Measurements from ENCODE around the gene ZNF521.

Gene ZNF521

DNA sequence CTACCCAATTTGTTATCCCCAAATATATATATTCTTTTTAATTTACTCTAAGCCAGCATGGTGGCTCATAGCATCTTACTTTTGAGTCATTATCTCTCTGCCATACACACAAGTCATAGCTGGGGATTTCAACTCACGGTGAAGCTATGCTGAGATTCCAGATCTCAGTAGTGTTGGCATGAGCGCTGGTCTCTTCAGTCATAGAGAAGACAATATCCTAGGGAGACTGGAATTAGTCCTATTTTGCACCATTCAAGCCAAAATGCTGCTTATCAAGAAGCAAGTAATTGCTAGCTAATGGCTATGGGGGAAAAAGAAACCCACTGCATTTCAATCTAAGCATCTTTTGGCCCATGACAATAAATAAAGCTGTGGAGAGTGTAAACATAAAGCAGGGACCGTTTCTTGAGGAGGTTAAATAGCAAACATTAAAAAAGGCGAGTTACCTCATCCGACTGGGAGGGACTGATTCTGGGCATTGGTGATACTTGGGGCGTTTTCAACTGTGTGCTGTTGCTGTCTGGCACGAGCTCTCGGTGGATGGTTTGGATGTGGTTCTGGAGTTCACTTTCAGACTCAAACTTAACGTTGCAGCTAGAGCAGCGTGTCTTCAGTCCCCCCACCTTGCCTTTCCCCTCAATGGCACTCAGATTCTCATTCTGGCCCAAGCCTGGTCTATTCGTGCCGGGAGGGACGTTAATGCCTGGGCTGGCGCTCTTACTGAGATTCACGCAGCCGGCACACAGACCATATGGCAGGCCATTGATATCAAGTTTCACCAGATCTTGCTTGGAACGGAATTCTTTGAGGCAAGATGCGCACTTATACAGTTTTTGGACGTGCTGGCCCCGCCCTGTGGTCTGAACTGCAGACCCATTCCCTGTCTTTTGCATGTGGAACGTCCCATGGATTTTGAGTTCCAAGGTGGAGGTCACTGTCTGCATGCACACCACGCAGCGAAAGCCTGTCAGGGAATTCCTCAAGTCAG lies 127.8 kb downstream of the ZNF521 start:
- no peak for DNase-seq

DNA sequence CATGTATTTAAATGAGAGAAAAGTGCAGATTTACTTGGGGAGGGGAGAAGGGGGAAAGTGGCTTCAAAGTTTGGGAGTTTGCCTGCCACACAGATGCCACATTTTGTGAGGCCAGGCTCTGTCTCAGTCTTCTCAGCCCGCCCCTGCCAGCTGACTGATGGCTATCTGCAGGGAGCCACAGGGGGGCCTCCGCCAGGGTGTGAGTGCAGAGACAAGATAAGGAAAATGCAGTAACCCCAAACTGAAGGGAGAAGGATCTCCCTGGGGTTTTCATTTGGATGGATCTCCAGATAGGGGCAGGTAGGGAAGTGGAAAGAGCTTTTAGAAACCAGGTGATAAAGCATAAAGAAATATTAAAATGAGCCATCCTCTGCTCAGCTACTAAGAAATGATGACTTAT lies 128.8 kb downstream of the ZNF521 start:
- no peak for DNase-seq

DNA sequence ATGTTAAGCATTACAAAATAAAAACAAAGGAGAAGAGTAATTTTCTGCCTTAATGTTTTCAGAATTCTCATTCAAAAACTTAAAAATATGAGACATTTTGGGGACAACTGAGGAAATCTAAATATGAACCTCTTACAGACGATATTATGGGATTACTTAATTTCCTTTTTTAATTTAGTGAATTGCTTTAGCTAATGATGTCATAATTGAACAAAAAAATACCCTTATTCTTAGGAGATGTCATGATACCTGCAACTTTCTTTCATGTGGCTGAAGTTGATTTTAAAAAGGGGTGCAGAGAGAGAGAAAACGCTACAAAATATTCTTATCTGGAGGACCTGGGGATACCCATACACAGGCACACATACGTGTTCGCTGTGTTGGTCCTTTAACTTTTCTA lies 129.3 kb downstream of the ZNF521 start:
- DNase-seq = no peak

DNA sequence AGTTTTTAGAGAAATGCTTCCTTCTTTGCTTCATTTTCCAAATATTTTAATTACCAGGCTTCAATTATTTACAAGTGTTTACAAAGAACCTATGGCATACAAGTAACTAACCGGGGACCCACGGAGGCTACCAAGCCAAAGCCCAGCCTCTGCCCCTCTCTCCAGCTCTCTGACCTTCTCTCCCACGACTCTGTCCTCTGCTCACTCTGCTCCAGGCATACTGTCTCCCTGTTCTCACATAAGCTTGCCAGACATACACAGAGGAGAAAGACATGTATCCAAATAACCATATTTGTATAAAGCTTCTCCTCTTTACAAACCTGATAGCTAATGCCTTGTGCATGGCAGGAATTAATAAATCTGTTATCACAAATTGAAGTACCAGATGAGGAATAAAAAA lies 141.3 kb downstream of the ZNF521 start:
- DNase-seq = no peak

DNA sequence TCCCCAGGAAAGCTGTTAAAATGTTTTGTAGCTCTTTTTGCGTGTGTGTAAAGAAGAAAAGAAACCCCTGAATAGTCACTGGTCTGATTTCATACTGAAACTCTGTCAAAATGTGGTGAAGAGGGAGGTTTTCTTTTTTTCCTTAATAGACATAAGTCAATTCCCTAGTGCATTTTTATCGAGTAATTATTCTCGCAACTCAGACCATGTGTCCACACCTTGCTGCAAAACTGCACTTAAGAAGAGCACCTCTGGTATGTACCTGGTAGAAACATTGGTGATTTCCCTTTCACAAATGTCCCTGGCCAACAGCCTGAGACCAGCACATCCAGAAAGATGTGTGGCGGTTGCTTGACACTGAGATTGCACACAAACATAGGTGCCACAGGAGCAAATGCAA lies 159.9 kb downstream of the ZNF521 start:
- no peak for DNase-seq

DNA sequence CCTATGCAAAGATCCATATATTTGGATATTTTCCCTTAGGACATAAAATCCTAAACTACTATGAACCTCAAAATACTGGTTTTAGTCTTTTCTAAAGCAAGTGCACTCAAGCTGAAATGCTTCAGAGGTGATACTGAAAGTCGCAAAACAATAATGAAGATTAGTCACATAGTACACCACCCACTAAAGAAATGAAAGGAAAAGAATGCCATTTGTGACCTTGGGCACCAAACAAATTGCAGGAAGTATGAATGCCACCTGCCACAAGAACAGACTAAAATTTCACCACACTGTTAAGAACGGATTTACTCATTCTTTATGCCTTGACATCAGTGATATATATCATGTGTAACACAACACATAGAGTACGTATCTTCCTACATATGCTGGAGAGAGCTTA lies 161.5 kb downstream of the ZNF521 start:
- DNase-seq = no peak

DNA sequence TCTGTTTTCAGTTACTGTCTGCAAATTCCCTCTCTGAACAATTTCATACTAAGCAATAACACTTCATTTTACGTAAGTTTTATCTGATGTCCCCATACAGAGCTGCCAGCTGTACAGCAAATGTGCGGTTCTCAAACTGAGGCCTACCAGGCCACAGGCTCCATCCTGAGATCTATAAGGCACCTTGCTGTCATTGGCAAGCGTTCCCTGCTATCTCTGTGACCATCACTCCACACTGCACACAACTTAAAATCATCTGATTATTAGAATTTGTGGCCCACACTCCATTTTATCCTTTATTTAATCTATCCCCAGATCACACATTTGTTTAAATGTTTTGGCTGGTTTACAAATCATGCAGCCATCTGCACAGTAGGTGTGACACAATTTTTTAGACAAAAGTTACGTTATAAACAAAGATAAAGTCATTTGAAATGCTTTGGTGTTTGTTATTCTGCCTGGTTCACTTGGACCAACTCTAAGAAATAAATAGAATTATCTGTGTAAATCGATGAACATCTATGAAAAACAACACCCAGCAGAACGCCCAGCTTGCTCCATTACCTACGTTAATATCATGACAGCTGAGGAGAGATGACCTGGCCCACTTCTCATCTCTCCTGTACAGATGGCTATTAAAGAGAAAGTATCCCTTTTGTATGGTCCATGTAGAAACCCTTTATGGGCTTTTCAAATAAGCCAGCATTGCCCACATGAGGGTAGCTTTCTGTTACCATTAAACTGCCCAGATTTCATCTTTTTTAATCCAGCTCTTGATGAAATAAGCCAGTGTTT lies 162.4 kb downstream of the ZNF521 start:
- DNase-seq = no peak

DNA sequence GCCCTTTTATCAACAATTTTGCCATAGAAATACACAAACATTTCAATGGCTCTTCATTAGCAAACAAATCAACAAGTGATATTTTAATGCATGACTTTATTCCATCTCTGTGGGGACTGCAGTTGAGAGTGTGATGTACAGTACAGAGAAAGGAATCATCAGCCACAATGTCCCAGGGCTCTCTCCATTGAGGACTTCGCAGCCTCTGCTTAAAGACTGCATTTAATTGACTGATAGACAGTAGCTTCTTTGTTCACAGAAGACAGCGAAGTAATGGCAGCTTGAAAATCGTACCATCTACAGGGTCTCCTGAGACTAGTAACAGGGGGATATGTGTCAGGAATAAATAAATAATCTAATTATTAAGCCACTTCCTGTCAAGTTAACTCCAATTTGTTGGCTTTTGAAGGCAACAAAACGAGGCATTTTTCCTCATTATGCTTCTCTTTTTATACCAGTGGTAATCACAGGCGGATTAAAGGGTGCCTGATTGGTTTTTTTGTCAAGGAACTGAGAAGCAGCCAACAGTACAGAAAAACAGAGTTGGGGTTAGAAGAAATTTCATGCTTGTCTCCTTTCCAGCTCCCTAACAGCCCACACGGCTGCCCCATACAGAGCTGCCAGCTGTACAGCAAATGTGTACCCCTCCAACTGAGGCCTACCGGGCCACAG lies 164.3 kb downstream of the ZNF521 start:
- DNase-seq = no peak

DNA sequence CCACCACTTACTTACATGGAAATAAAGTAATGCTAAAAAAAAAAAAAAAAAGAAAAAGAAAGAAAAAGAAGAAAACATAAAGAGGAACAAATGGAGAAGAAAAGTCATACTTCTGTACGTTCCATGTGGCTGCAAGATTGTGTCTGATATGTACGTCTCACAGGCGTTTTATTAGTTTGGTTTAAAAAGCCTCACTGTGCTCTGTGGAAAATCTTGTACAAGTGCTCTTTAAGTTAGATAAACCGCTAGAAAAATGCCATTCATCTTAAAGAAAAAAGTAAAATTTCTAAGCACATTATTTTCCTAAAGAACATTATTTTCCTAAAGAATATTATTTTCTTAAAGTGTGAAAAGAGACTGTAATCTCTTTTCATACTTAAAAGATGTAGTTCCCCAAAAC lies 165.1 kb downstream of the ZNF521 start:
- no peak for DNase-seq

DNA sequence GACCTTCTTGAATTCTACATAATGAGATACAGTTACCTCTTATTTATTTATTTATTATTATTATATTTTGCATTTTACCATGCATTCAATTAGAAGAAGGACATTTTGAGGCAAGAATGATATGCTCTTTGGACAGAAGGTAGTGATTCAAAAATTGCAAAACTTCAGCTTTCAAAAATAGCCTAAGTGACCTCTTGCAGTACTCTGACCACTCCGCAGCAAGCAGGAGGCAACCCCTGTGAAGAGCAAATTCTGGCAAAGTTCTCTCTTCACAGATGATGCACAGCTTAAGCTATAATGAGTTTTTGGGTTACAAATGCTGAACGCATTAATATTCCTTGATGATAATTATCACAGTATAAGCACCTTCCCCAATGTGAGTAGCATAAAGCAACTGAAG lies 170.0 kb downstream of the ZNF521 start:
- DNase-seq = no peak

DNA sequence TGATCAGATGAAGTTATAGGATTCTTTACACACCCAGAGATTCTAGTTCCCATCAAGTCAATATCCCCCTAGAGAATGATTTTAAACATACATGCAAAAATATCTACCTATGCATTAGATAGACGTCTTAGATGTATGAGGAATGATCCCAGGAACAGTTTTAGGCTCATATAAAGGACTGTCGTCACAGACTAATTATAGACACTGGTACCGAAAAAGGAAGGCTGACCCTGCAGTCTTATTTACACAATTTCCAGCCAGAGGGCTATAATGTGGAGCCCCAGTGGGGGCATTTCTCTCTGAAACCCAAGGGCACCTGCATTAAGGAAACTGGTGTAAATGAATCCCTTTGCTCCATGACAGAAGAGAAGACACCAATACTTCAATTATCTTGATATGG lies 170.4 kb downstream of the ZNF521 start:
- DNase-seq = no peak

DNA sequence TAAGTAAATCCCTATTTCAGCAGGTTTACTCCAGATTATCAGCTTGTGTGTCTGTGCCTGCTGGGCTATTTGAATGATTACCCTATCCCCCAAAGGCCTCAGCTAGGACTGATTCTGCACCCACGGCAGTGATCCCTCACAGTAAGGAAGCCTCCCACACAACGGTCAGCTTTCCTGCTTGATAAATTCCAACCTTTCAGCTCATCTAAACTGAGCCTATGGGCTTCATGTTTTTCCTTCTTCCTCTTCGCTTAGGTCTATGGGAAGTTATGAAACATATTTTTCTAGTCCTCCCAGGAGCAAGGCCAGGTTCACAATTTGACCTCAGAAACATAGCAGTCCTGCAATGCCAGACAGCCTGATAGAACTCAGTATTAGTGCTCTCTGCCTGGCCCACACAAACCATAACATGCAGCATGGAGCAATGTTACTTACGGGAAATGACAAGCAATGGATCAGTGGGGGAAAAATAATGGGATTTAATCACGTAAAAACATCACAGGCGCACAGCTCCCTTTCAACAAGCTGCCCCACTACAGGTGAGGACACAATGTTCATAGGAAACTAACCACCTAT lies 170.9 kb downstream of the ZNF521 start:
- DNase-seq = no peak

DNA sequence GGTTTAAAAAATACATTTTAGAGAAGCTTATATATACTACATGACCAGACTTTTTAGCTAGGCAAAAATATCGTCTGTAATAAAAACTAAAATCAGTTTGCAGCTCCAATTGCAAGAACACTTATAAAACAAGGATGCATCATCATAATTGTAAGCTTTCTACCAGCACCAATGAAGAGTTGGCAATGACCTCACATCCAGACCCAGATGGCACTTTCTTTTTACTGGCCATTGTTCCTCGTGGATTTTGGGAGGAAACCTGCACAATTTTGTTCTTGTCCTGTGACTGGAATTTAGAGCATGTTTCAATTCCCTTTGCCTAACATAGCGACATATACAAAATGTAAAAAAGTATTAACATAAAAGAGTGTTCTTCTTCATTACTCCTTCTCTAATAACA lies 174.3 kb downstream of the ZNF521 start:
- DNase-seq = no peak

DNA sequence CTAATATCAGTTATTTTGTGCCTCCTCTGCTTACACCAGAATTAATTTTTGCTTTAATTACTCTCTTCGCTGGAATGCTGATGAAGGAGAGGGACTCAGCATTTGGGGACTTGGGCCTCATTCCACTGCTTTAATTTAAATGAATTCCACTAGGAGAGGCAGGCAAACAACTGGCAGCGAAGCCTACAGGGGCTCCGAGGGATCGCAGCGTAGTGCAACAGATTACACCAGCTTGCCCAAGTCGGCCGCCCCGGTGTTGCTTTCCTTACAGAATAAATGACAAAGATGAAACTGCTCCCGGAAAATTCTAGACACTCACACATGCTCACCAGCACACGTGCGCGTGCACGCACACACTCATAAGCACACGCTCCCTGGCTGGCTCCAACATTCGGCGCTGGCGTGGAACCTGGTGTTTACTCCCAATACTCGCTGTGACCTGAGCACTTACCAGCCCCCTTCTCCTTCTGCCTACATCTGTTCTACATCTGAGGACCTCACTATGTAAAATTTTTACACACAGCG lies 175.4 kb downstream of the ZNF521 start:
- DNase-seq = no peak

DNA sequence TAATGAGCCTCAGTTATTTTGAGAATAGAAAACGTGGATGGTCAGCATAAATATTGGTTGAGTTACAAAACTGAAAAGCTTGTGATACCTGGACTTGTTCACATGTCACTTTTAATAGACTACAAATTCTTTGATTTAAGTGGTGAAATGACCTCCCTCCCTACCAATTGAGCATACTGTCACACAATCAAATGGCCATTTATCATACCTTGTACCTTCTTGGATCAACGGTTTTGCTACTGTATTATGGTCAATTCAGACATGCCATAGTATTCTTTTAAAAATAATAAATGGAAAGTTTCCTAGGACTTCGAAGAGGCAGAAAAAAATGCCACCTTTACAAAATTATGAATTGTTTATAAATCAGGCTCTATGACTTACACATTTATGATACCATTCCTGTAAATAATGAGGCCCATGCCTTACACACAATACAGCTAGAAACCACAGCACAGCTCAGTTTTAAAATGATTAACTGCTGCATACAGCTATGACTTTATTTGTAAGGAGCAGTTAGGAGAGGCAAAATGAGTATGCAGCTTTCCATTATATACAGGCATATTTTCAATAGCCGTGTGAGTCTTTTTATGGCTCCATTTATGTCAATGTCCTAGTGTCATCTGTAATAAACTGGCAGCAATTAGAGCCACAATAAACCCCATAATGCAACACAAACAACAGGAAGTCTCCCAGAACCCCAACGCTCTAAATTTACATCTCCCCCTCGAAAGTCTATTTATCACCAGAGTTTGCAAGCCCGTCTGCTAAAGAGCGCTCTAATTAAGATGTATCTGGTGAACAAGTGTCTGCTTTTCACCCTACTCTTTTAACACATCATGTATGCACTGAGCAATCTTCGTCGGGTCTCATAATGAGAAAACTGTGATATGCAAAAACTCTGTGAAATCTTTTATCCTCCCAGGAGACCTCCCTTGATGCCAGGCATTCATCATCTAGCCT lies 176.1 kb downstream of the ZNF521 start:
- peak; percentile 62 for DNase-seq

DNA sequence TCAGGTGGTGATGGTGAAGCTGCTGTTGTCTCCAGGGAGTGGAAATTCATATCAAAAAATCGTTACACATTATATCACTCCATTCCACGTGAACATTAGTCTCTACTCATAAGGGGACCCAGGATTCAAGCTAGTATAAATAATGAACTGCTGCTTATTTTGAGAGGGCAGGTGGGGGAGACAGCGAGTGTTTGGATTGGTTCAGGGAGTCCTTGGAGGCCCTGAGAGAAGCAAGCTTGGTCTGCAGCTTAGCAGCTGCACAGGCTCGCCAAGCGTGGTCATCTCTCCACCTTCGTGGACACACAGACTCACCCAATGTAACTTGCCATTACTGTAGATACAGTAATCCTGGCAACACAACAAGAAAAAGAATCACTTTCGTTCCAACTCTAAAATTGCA lies 177.6 kb downstream of the ZNF521 start:
- peak; percentile 12 for DNase-seq

DNA sequence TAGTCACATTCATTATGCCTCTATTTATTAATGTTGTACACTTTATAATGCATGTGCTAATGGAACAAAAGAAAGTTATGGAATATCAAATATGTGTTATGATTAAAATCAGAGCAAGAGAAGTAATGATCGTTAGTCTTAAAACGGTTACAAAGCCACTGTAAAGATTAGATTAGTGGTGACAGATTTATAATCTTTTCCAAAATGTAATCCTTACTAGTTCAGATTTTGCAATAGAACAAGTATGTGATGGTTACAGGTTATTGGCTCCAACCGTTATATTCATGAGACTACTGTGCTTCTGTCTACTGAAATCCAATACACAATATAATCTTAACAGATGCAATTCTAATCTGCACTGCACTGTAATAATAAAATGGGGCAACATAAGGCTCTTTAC lies 180.6 kb downstream of the ZNF521 start:
- DNase-seq = no peak

DNA sequence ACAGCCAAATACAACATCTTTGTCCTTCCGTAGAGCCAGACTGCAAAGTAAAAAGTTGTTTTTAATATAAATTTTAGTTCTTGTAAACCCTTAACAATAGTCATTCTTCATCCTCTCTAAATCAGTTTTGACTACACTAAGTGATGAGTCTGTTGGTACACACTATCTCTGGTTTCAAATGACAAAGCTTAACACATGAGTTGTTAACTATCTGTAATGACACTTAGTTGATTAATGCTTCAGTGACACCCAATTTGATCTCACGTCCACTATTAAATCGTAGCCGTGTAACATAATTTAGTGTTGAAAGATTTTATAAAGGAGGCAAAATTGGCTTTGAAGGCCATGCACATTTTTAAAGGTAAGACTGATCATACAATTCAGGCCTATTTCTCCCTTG lies 181.6 kb downstream of the ZNF521 start:
- DNase-seq = no peak

DNA sequence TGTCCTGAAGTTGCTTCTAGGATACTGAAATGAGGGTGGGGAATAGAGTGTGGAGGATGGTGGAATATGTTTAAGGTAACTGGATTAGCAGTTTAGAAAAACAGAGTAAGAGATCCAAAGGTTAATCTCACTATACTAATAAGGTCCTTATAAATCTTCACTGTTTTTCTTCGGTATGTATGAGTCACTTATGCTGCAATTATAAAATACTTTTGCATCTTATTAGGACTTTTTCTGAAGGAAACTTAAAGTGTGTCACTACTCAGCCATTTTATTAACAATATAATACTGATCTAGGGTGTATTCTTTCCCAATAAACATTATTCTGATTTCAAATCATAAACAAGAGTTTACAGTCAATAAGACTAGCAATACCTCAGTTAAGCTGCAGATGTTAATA lies 182.3 kb downstream of the ZNF521 start:
- no peak for DNase-seq

DNA sequence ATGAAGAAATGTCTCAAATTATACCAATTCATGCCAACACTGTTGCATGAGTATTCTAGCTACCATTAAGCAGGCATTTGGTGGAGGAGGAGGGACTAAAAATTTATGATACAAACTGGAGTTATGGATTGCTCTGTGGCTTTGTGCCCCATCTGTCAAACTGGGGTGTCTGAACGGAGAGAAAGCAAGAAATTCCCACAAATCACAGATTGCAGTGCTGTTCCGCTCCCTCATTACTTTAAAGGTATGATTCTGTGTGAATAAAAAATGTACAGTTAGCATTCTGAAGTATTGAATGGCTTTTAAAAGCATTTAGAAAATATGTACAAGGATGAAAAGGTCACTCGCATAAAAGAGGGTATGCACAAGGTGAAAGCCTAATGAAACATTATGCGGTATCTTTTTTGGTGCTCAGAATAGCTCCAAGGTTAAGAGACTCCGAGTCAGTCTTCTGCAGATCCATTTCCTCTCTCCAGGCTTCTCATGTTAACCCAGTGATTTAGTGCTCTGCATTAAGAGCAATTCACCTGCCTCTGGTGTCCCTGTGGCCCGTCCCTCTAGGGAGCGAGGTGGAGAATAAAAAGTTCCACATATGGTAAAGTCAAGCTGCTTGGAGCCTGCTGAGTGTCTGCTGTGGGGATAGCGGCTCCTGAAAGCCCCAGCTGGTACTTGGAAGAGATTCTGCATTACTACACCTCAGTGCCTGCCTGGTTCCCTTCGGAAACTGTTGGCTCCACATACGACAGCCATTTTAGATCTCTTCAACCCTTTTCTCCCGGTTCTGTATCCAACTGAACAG lies 184.2 kb downstream of the ZNF521 start:
- no peak for DNase-seq

DNA sequence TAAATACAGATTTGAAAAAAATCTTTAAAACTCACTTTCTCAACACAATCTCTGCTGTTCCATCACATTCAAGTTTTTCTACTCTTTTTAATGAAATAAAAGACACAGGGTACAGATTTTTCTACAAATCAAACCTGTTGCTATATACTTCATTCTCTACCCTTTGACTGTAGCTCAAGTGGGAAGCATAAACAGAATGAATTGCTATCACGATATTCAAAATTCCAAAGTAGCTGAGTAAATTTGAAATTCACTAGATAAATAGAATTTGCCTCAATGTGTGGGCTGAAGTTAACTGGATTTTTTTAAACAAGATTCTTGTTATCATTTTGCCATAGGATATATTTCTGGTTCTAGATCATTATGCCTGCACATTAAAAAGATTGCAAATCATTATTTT lies 185.9 kb downstream of the ZNF521 start:
- no peak for DNase-seq

Measured in NCI-H1105 treated with DMSO at 0.1 percent for 48 hours (cell line).